ENCODE measurements around the gene ANKRD24.
"Not testable (repeated sequence)": the region's sequence is repeated elsewhere in the genome, so short reads cannot be mapped to it uniquely, and the experiment has no call there.

The ANKRD24 gene

GRCh38 chr19:4184718-4185352 lies 2.3 kb downstream of the ANKRD24 start:
- no peaks in the 10 kb centered on the region for H3K27me3 ChIP-seq (replicated peaks; ENCODE audit: control insufficient read depth, insufficient read depth, low read length, poor library complexity, severe bottlenecking)
- H3K4me3 ChIP-seq (ENCODE audit: insufficient read depth, low read depth, low read length, poor library complexity, severe bottlenecking) = no peak overlapping the region
- H3K9me3 ChIP-seq (ENCODE audit: control insufficient read depth, low read length) = no peaks in the 10 kb centered on the region
- H3K27ac ChIP-seq (ENCODE audit: insufficient read depth, low read length, poor library complexity, severe bottlenecking) = no peak overlapping the region
- DNase-seq = no peak
- H3K36me3 ChIP-seq (ENCODE audit: control insufficient read depth, insufficient read depth, low read length) = peaks cover under 1% of the 10 kb centered on the region
- peaks cover 21% of the 10 kb centered on the region for H3K4me1 ChIP-seq (ENCODE audit: control insufficient read depth, insufficient read depth, low read length, poor library complexity, severe bottlenecking)

GRCh38 chr19:4185413-4186086 lies 3.1 kb downstream of the ANKRD24 start:
- Histone ChIP-seq H3K27ac (ENCODE audit: insufficient read depth, low read length, poor library complexity, severe bottlenecking) (no peak overlapping the region), H3K9me3 (ENCODE audit: control insufficient read depth, low read length) (no peaks in the 10 kb centered on the region), H3K36me3 (ENCODE audit: control insufficient read depth, insufficient read depth, low read length) (no peaks in the 10 kb centered on the region), H3K4me3 (ENCODE audit: insufficient read depth, low read depth, low read length, poor library complexity, severe bottlenecking) (no peak overlapping the region), H3K27me3 (replicated peaks; ENCODE audit: control insufficient read depth, insufficient read depth, low read length, poor library complexity, severe bottlenecking) (no peaks in the 10 kb centered on the region), H3K4me1 (ENCODE audit: control insufficient read depth, insufficient read depth, low read length, poor library complexity, severe bottlenecking) (peaks cover 17% of the 10 kb centered on the region)
- DNase-seq = no peak

GRCh38 chr19:4186087-4186993 lies 3.9 kb downstream of the ANKRD24 start:
- no peaks in the 10 kb centered on the region for H3K9me3 ChIP-seq (ENCODE audit: control insufficient read depth, low read length)
- no peaks in the 10 kb centered on the region for H3K36me3 ChIP-seq (ENCODE audit: control insufficient read depth, insufficient read depth, low read length)
- H3K4me1 ChIP-seq (ENCODE audit: control insufficient read depth, insufficient read depth, low read length, poor library complexity, severe bottlenecking) = peaks cover 9% of the 10 kb centered on the region
- no peak overlapping the region for H3K27ac ChIP-seq (ENCODE audit: insufficient read depth, low read length, poor library complexity, severe bottlenecking)
- DNase-seq = peak; percentile 28 to 58 (median 50)
- no peaks in the 10 kb centered on the region for H3K27me3 ChIP-seq (replicated peaks; ENCODE audit: control insufficient read depth, insufficient read depth, low read length, poor library complexity, severe bottlenecking)
- no peak overlapping the region for H3K4me3 ChIP-seq (ENCODE audit: insufficient read depth, low read depth, low read length, poor library complexity, severe bottlenecking)

- H3K27ac ChIP-seq (ENCODE audit: insufficient read depth, low read length, poor library complexity, severe bottlenecking) = no peak overlapping the region
- no peaks in the 10 kb centered on the region for H3K9me3 ChIP-seq (ENCODE audit: control insufficient read depth, low read length)
- DNase-seq = no peak
- no peaks in the 10 kb centered on the region for H3K27me3 ChIP-seq (replicated peaks; ENCODE audit: control insufficient read depth, insufficient read depth, low read length, poor library complexity, severe bottlenecking)
- H3K36me3 ChIP-seq (ENCODE audit: control insufficient read depth, insufficient read depth, low read length) = no peaks in the 10 kb centered on the region
- H3K4me1 ChIP-seq (ENCODE audit: control insufficient read depth, insufficient read depth, low read length, poor library complexity, severe bottlenecking) = no peaks in the 10 kb centered on the region
- H3K4me3 ChIP-seq (ENCODE audit: insufficient read depth, low read depth, low read length, poor library complexity, severe bottlenecking) = no peak overlapping the region
Observed at GRCh38 chr19:4187313-4188122, 5.0 kb downstream of the ANKRD24 start.

GRCh38 chr19:4189641-4190040 lies 7.2 kb downstream of the ANKRD24 start:
- no peak for DNase-seq
- Histone ChIP-seq H3K9me3 (ENCODE audit: control insufficient read depth, low read length) (no peaks in the 10 kb centered on the region), H3K27ac (ENCODE audit: insufficient read depth, low read length, poor library complexity, severe bottlenecking) (no peak overlapping the region)

GRCh38 chr19:4192537-4192936 lies 10.0 kb downstream of the ANKRD24 start:
- peaks cover 15% of the 10 kb centered on the region for H3K27me3 ChIP-seq (replicated peaks; ENCODE audit: control insufficient read depth, insufficient read depth, low read length, poor library complexity, severe bottlenecking)
- not testable (repeated sequence) for H3K27ac ChIP-seq (ENCODE audit: insufficient read depth, low read length, poor library complexity, severe bottlenecking); H3K4me1 ChIP-seq (ENCODE audit: control insufficient read depth, insufficient read depth, low read length, poor library complexity, severe bottlenecking); H3K36me3 ChIP-seq (ENCODE audit: control insufficient read depth, insufficient read depth, low read length); DNase-seq; H3K4me3 ChIP-seq (ENCODE audit: insufficient read depth, low read depth, low read length, poor library complexity, severe bottlenecking); H3K9me3 ChIP-seq (ENCODE audit: control insufficient read depth, low read length)

More at GRCh38 chr19:4189641-4190040, 7.2 kb downstream of the ANKRD24 start:
- H3K4me1 ChIP-seq (ENCODE audit: control insufficient read depth, insufficient read depth, low read length, poor library complexity, severe bottlenecking) = no peaks in the 10 kb centered on the region
- no peak overlapping the region for H3K4me3 ChIP-seq (ENCODE audit: insufficient read depth, low read depth, low read length, poor library complexity, severe bottlenecking)
- H3K27me3 ChIP-seq (replicated peaks; ENCODE audit: control insufficient read depth, insufficient read depth, low read length, poor library complexity, severe bottlenecking) = no peaks in the 10 kb centered on the region
- H3K36me3 ChIP-seq (ENCODE audit: control insufficient read depth, insufficient read depth, low read length) = no peaks in the 10 kb centered on the region

- Histone ChIP-seq H3K27ac (ENCODE audit: insufficient read depth, low read length, poor library complexity, severe bottlenecking) (no peak overlapping the region), H3K4me1 (ENCODE audit: control insufficient read depth, insufficient read depth, low read length, poor library complexity, severe bottlenecking) (no peaks in the 10 kb centered on the region), H3K9me3 (ENCODE audit: control insufficient read depth, low read length) (no peaks in the 10 kb centered on the region), H3K27me3 (replicated peaks; ENCODE audit: control insufficient read depth, insufficient read depth, low read length, poor library complexity, severe bottlenecking) (peaks cover 20% of the 10 kb centered on the region), H3K4me3 (ENCODE audit: insufficient read depth, low read depth, low read length, poor library complexity, severe bottlenecking) (no peak overlapping the region), H3K36me3 (ENCODE audit: control insufficient read depth, insufficient read depth, low read length) (no peaks in the 10 kb centered on the region)
- DNase-seq = no peak
Observed at GRCh38 chr19:4194353-4194752, 11.9 kb downstream of the ANKRD24 start.

GRCh38 chr19:4196009-4196408 lies 13.5 kb downstream of the ANKRD24 start:
- H3K4me1 ChIP-seq (ENCODE audit: control insufficient read depth, insufficient read depth, low read length, poor library complexity, severe bottlenecking) = no peaks in the 10 kb centered on the region
- H3K27me3 ChIP-seq (replicated peaks; ENCODE audit: control insufficient read depth, insufficient read depth, low read length, poor library complexity, severe bottlenecking) = peaks cover 20% of the 10 kb centered on the region
- no peak overlapping the region for H3K4me3 ChIP-seq (ENCODE audit: insufficient read depth, low read depth, low read length, poor library complexity, severe bottlenecking)
- no peak for DNase-seq
- H3K27ac ChIP-seq (ENCODE audit: insufficient read depth, low read length, poor library complexity, severe bottlenecking) = no peak overlapping the region
- H3K36me3 ChIP-seq (ENCODE audit: control insufficient read depth, insufficient read depth, low read length) = no peaks in the 10 kb centered on the region
- H3K9me3 ChIP-seq (ENCODE audit: control insufficient read depth, low read length) = no peaks in the 10 kb centered on the region

GRCh38 chr19:4196587-4197148 lies 14.2 kb downstream of the ANKRD24 start:
- no peak overlapping the region for H3K27ac ChIP-seq (ENCODE audit: insufficient read depth, low read length, poor library complexity, severe bottlenecking)
- H3K27me3 ChIP-seq (replicated peaks; ENCODE audit: control insufficient read depth, insufficient read depth, low read length, poor library complexity, severe bottlenecking) = peaks cover 20% of the 10 kb centered on the region
- no peak overlapping the region for H3K4me3 ChIP-seq (ENCODE audit: insufficient read depth, low read depth, low read length, poor library complexity, severe bottlenecking)
- H3K36me3 ChIP-seq (ENCODE audit: control insufficient read depth, insufficient read depth, low read length) = no peaks in the 10 kb centered on the region
- DNase-seq = no peak
- no peaks in the 10 kb centered on the region for H3K4me1 ChIP-seq (ENCODE audit: control insufficient read depth, insufficient read depth, low read length, poor library complexity, severe bottlenecking)
- H3K9me3 ChIP-seq (ENCODE audit: control insufficient read depth, low read length) = no peaks in the 10 kb centered on the region
